ENCODE data around the gene LIFR.

The LIFR gene

GRCh38 chr5:38458174-38458573, 98.3 kb downstream of the LIFR start:
- H3K4me3 ChIP-seq (ENCODE audit: low read depth, low read length), result no peak overlapping the region
- TF ChIP-seq CTCF (conservative IDR thresholded peaks at IDR 0.05; ENCODE audit: low read depth, low read length), result no peak
- DNase-seq (ENCODE audit: low read depth), result no peak

- DNase-seq (ENCODE audit: low read depth), result no peak
These were observed 99.6 kb downstream of the LIFR start for GRCh38 chr5:38456657-38457399.

GRCh38 chr5:38455796-38456330, 100.6 kb downstream of the LIFR start:
- no peak for TF ChIP-seq CTCF (conservative IDR thresholded peaks at IDR 0.05; ENCODE audit: low read depth, low read length)
- DNase-seq (ENCODE audit: low read depth), result no peak
- H3K4me3 ChIP-seq (ENCODE audit: low read depth, low read length), result no peak overlapping the region

More at GRCh38 chr5:38456657-38457399, 99.6 kb downstream of the LIFR start:
- H3K4me3 ChIP-seq (ENCODE audit: low read depth, low read length), result no peak overlapping the region
- TF ChIP-seq CTCF (conservative IDR thresholded peaks at IDR 0.05; ENCODE audit: low read depth, low read length), result no peak

- DNase-seq (ENCODE audit: low read depth), result no peak
- no peak overlapping the region for H3K4me3 ChIP-seq (ENCODE audit: low read depth, low read length)
- TF ChIP-seq CTCF (conservative IDR thresholded peaks at IDR 0.05; ENCODE audit: low read depth, low read length), result no peak
These were observed 102.5 kb downstream of the LIFR start for GRCh38 chr5:38453921-38454320.

- DNase-seq (ENCODE audit: low read depth), result no peak
- H3K4me3 ChIP-seq (ENCODE audit: low read depth, low read length), result no peak overlapping the region
- no peak for TF ChIP-seq CTCF (conservative IDR thresholded peaks at IDR 0.05; ENCODE audit: low read depth, low read length)
These were observed 102.9 kb downstream of the LIFR start for GRCh38 chr5:38453506-38453905.

- no peak overlapping the region for H3K4me3 ChIP-seq (ENCODE audit: low read depth, low read length)
- TF ChIP-seq CTCF (conservative IDR thresholded peaks at IDR 0.05; ENCODE audit: low read depth, low read length), result no peak
- no peak for DNase-seq (ENCODE audit: low read depth)
These were observed 104.2 kb downstream of the LIFR start for GRCh38 chr5:38452201-38452600.
